Measurements from ENCODE around the gene SLAMF6.
"Not testable (repeated sequence)": the region's sequence is repeated elsewhere in the genome, so short reads cannot be mapped to it uniquely, and the experiment has no call there.

The SLAMF6 gene

DNA sequence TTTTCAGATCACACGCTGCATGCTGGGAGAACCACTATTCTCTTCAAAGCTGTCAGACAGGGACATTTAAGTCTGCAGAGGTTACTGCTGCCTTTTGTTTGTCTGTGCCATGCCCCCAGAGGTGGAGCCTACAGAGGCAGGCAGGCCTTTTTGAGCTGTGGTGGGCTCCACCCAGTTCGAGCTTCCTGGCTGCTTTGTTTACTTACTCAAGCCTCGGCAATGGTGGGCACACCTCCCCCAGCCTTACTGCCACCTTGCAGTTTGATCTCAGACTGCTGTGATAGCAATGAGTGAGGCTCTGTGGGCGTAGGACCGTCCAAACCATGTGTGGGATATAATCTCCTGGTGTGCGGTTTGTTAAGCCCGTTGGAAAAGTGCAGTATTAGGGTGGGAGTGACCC, 42.3 kb downstream of the SLAMF6 start:
- not testable (repeated sequence) for H4K91ac ChIP-seq (ENCODE audit: low read depth, low read length, poor library complexity); H3K9me3 ChIP-seq (replicated peaks in 1 of 2; ENCODE audit: control insufficient read depth in 2 of 2, insufficient read depth in 1 of 2, low read depth in 1 of 2, low read length in 2 of 2); H3K23ac ChIP-seq (ENCODE audit: low read depth, low read length, poor library complexity); H2AFZ ChIP-seq (ENCODE audit: low read length); H2BK120ac ChIP-seq (ENCODE audit: low read depth, low read length); DNase-seq (ENCODE audit: low spot score); H3K18ac ChIP-seq (ENCODE audit: low read length); H2AK5ac ChIP-seq (ENCODE audit: low read depth, low read length); H3K4me2 ChIP-seq (ENCODE audit: insufficient read depth, low read length, poor library complexity, severe bottlenecking); H3K27me3 ChIP-seq (ENCODE audit: control insufficient read depth in 3 of 3, insufficient read depth in 3 of 3, low read depth in 1 of 3, low read length in 3 of 3); H2BK12ac ChIP-seq (ENCODE audit: low read length); H3K79me1 ChIP-seq (ENCODE audit: low read depth, low read length); H3K9ac ChIP-seq (ENCODE audit: low read depth, low read length, poor library complexity); H3K4me3 ChIP-seq (ENCODE audit: low read length in 2 of 2); H3K36me3 ChIP-seq (replicated peaks in 1 of 2; ENCODE audit: control insufficient read depth in 2 of 2, insufficient read depth in 2 of 2, low read length in 2 of 2); H2BK15ac ChIP-seq (ENCODE audit: low read length); H3K14ac ChIP-seq (ENCODE audit: low read length); H3K27ac ChIP-seq (replicated peaks; ENCODE audit: low read length); H3K4me1 ChIP-seq (ENCODE audit: control insufficient read depth in 2 of 2, insufficient read depth in 1 of 2, low read depth in 1 of 2, low read length in 2 of 2); H4K8ac ChIP-seq (ENCODE audit: low read depth, low read length); H2BK5ac ChIP-seq (ENCODE audit: low read length); H3K4ac ChIP-seq (ENCODE audit: low read length)
- WGBS, 2 donors (ENCODE audit: extremely low coverage in 2 of 2, insufficient read length in 2 of 2, insufficient replicate concordance in 1 of 2) = no CpG with 5 or more reads among the region's 7 CpGs

DNA sequence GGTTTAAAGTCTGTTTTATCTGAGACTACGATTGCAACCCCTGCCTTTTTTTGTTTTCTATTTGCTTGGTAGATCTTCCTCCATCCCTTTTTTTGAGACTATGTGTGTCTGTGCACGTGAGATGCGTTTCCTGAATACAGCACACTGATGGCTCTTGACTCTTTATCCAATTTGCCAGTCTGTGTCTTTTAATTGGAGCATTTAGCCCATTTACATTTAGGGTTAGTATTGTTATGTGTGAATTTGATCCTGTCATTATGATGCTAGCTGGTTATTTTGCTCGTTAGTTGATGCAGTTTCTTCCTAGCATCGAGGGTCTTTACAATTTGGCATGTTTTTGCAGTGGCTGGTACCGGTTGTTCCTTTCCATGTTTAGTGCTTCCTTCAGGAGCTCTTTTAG, 44.0 kb downstream of the SLAMF6 start:
- H4K8ac ChIP-seq (ENCODE audit: low read depth, low read length); DNase-seq (ENCODE audit: low spot score); H3K4ac ChIP-seq (ENCODE audit: low read length); H3K14ac ChIP-seq (ENCODE audit: low read length); H3K27me3 ChIP-seq (ENCODE audit: control insufficient read depth in 3 of 3, insufficient read depth in 3 of 3, low read depth in 1 of 3, low read length in 3 of 3); H3K79me1 ChIP-seq (ENCODE audit: low read depth, low read length); H2AFZ ChIP-seq (ENCODE audit: low read length); H3K9ac ChIP-seq (ENCODE audit: low read depth, low read length, poor library complexity); H2BK15ac ChIP-seq (ENCODE audit: low read length); H2AK5ac ChIP-seq (ENCODE audit: low read depth, low read length); H4K91ac ChIP-seq (ENCODE audit: low read depth, low read length, poor library complexity); H2BK12ac ChIP-seq (ENCODE audit: low read length); H3K36me3 ChIP-seq (replicated peaks in 1 of 2; ENCODE audit: control insufficient read depth in 2 of 2, insufficient read depth in 2 of 2, low read length in 2 of 2); H3K23ac ChIP-seq (ENCODE audit: low read depth, low read length, poor library complexity); H3K9me3 ChIP-seq (replicated peaks in 1 of 2; ENCODE audit: control insufficient read depth in 2 of 2, insufficient read depth in 1 of 2, low read depth in 1 of 2, low read length in 2 of 2); H3K4me2 ChIP-seq (ENCODE audit: insufficient read depth, low read length, poor library complexity, severe bottlenecking); H3K18ac ChIP-seq (ENCODE audit: low read length); H2BK120ac ChIP-seq (ENCODE audit: low read depth, low read length); H3K27ac ChIP-seq (replicated peaks; ENCODE audit: low read length); H3K4me1 ChIP-seq (ENCODE audit: control insufficient read depth in 2 of 2, insufficient read depth in 1 of 2, low read depth in 1 of 2, low read length in 2 of 2); H2BK5ac ChIP-seq (ENCODE audit: low read length); H3K4me3 ChIP-seq (ENCODE audit: low read length in 2 of 2): not testable (repeated sequence)
- no CpG with 5 or more reads among the region's 6 CpGs for WGBS, 2 donors (ENCODE audit: extremely low coverage in 2 of 2, insufficient read length in 2 of 2, insufficient replicate concordance in 1 of 2)

DNA sequence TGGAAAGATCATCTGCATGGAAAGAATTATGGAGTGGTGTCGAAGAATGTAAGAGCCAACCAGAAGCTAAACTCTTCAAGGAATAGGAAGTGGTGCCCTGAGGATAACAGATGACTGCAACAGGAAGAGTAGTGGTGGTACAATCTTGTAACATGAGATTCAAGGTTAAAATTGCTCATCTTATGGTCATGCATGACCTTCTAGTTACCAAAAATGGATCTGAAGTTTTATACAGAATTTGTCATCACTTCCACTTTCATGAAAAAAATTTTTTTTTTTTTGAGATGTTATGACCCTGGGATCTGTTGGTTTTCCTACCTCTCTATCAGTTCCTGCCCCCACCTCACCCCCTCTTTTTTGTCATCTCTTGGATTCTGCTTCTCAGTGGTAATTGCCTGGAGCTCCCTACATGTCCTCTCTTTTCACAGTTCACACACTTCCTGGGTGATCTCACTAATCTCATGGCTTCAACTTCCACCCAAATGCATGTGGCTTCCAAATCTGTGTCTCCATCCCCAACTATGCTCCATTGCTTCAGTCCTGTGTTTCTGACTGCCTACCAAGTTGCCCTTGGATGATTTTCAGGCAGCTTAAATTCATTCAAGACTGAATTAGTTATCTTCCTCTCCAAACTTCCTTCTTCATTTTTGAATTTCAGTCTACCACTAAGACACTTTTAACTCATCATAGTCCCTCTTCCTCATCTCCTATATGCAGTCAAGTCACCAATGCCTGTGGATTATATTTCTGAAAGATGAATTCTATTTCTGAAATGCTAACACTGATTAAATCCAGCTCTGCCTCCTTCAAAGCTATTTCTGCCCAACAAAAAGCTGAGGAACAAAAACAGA, 48.4 kb downstream of the SLAMF6 start:
- H3K9me3 ChIP-seq (replicated peaks in 1 of 2; ENCODE audit: control insufficient read depth in 2 of 2, insufficient read depth in 1 of 2, low read depth in 1 of 2, low read length in 2 of 2) = no peaks in the 10 kb centered on the region
- no peak overlapping the region for H4K8ac ChIP-seq (ENCODE audit: low read depth, low read length)
- DNase-seq (ENCODE audit: low spot score) = no peak
- H3K23ac ChIP-seq (ENCODE audit: low read depth, low read length, poor library complexity) = no peak overlapping the region
- no peak overlapping the region for H3K14ac ChIP-seq (ENCODE audit: low read length)
- no peak overlapping the region for H3K4me2 ChIP-seq (ENCODE audit: insufficient read depth, low read length, poor library complexity, severe bottlenecking)
- H2AFZ ChIP-seq (ENCODE audit: low read length) = no peak overlapping the region
- H4K91ac ChIP-seq (ENCODE audit: low read depth, low read length, poor library complexity) = no peak overlapping the region
- H3K4me3 ChIP-seq (ENCODE audit: low read length in 2 of 2) = no peak overlapping the region
- no peak overlapping the region for H2BK15ac ChIP-seq (ENCODE audit: low read length)
- H3K4me1 ChIP-seq (ENCODE audit: control insufficient read depth in 2 of 2, insufficient read depth in 1 of 2, low read depth in 1 of 2, low read length in 2 of 2) = no peaks in the 10 kb centered on the region
- H3K36me3 ChIP-seq (replicated peaks in 1 of 2; ENCODE audit: control insufficient read depth in 2 of 2, insufficient read depth in 2 of 2, low read length in 2 of 2) = no peaks in the 10 kb centered on the region
- H3K27ac ChIP-seq (replicated peaks; ENCODE audit: low read length) = no peak overlapping the region
- H2BK12ac ChIP-seq (ENCODE audit: low read length) = no peak overlapping the region
- H2BK120ac ChIP-seq (ENCODE audit: low read depth, low read length) = no peak overlapping the region
- no peak overlapping the region for H3K9ac ChIP-seq (ENCODE audit: low read depth, low read length, poor library complexity)
- H3K18ac ChIP-seq (ENCODE audit: low read length) = no peak overlapping the region
- no peaks in the 10 kb centered on the region for H3K79me1 ChIP-seq (ENCODE audit: low read depth, low read length)
- H3K27me3 ChIP-seq (ENCODE audit: control insufficient read depth in 3 of 3, insufficient read depth in 3 of 3, low read depth in 1 of 3, low read length in 3 of 3) = peaks cover 0 to 6% (median 0%) of the 10 kb centered on the region in 3 experiments
- no peak overlapping the region for H3K4ac ChIP-seq (ENCODE audit: low read length)
- no peak overlapping the region for H2BK5ac ChIP-seq (ENCODE audit: low read length)
- no peak overlapping the region for H2AK5ac ChIP-seq (ENCODE audit: low read depth, low read length)
- no CpG with 5 or more reads among the region's 1 CpG for WGBS, 2 donors (ENCODE audit: extremely low coverage in 2 of 2, insufficient read length in 2 of 2, insufficient replicate concordance in 1 of 2)

DNA sequence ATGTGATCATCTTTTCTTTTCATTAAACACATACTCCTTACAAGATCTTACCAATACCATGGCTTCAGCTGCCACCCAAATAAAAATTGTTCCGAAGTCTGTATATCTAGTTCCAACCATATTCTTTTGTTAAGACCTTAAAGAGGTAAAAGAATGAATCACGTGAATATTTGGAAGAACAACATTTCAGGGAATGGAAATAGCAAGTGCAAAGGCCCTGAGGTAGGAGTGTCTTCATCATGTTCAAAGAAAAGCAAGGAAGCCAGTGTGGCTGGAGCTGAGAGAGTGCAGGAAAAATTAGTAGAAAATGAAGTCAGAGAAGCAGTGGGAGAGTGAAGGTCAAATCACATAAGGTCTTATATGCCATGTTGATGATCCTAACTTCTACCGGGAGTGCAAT, 50.9 kb downstream of the SLAMF6 start:
- H2BK5ac ChIP-seq (ENCODE audit: low read length) = no peak overlapping the region
- no peak overlapping the region for H3K14ac ChIP-seq (ENCODE audit: low read length)
- no peak overlapping the region for H3K4me2 ChIP-seq (ENCODE audit: insufficient read depth, low read length, poor library complexity, severe bottlenecking)
- peaks cover 0 to 6% (median 0%) of the 10 kb centered on the region in 3 experiments for H3K27me3 ChIP-seq (ENCODE audit: control insufficient read depth in 3 of 3, insufficient read depth in 3 of 3, low read depth in 1 of 3, low read length in 3 of 3)
- H3K27ac ChIP-seq (replicated peaks; ENCODE audit: low read length) = no peak overlapping the region
- H3K23ac ChIP-seq (ENCODE audit: low read depth, low read length, poor library complexity) = no peak overlapping the region
- H2BK15ac ChIP-seq (ENCODE audit: low read length) = no peak overlapping the region
- no peaks in the 10 kb centered on the region for H3K79me1 ChIP-seq (ENCODE audit: low read depth, low read length)
- no CpG with 5 or more reads among the region's 3 CpGs for WGBS, 2 donors (ENCODE audit: extremely low coverage in 2 of 2, insufficient read length in 2 of 2, insufficient replicate concordance in 1 of 2)
- no peak overlapping the region for H3K4ac ChIP-seq (ENCODE audit: low read length)
- H3K9me3 ChIP-seq (replicated peaks in 1 of 2; ENCODE audit: control insufficient read depth in 2 of 2, insufficient read depth in 1 of 2, low read depth in 1 of 2, low read length in 2 of 2) = no peaks in the 10 kb centered on the region
- no peak for DNase-seq (ENCODE audit: low spot score)
- H4K91ac ChIP-seq (ENCODE audit: low read depth, low read length, poor library complexity) = no peak overlapping the region
- H3K4me3 ChIP-seq (ENCODE audit: low read length in 2 of 2) = no peak overlapping the region
- H3K36me3 ChIP-seq (replicated peaks in 1 of 2; ENCODE audit: control insufficient read depth in 2 of 2, insufficient read depth in 2 of 2, low read length in 2 of 2) = no peaks in the 10 kb centered on the region
- H3K9ac ChIP-seq (ENCODE audit: low read depth, low read length, poor library complexity) = no peak overlapping the region
- no peaks in the 10 kb centered on the region for H3K4me1 ChIP-seq (ENCODE audit: control insufficient read depth in 2 of 2, insufficient read depth in 1 of 2, low read depth in 1 of 2, low read length in 2 of 2)
- H2AK5ac ChIP-seq (ENCODE audit: low read depth, low read length) = no peak overlapping the region
- H2BK120ac ChIP-seq (ENCODE audit: low read depth, low read length) = no peak overlapping the region
- H2BK12ac ChIP-seq (ENCODE audit: low read length) = no peak overlapping the region
- no peak overlapping the region for H2AFZ ChIP-seq (ENCODE audit: low read length)
- H4K8ac ChIP-seq (ENCODE audit: low read depth, low read length) = no peak overlapping the region
- no peak overlapping the region for H3K18ac ChIP-seq (ENCODE audit: low read length)

Measured in neuronal stem cell (in vitro differentiated cells).